Measurements from ENCODE around the gene CHRM1.

CHRM1 gene

DNA sequence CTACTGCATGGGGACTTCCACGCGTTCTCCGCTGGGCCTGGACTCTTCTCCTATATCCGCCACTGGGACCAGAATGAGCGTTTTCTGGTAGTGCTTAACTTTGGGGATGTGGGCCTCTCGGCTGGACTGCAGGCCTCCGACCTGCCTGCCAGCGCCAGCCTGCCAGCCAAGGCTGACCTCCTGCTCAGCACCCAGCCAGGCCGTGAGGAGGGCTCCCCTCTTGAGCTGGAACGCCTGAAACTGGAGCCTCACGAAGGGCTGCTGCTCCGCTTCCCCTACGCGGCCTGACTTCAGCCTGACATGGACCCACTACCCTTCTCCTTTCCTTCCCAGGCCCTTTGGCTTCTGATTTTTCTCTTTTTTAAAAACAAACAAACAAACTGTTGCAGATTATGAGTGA is 32.8 kb downstream of the CHRM1 start:
- no peak overlapping the region for H3K4me3 ChIP-seq (ENCODE audit: low read length)
- H3K79me2 ChIP-seq (ENCODE audit: control insufficient read depth, insufficient read depth, low read length), result peaks cover 27% of the 10 kb centered on the region
- no peak overlapping the region for H2AK5ac ChIP-seq (ENCODE audit: low read length)
- H3K4ac ChIP-seq (ENCODE audit: low read depth, low read length), result no peak overlapping the region
- WGBS (ENCODE audit: extremely low coverage, insufficient coverage, low lambda C conversion rate), result no CpG with 5 or more reads among the region's 14 CpGs
- H2BK120ac ChIP-seq (ENCODE audit: low read depth, low read length), result no peak overlapping the region
- no peak overlapping the region for H3K4me2 ChIP-seq (ENCODE audit: low read length)
- no peak overlapping the region for H3K18ac ChIP-seq (ENCODE audit: low read length)
- no peak overlapping the region for H3K9ac ChIP-seq (ENCODE audit: low read length)
- H2BK5ac ChIP-seq (ENCODE audit: low read length), result no peak overlapping the region
- H4K5ac ChIP-seq (ENCODE audit: low read length), result no peak overlapping the region
- H3K56ac ChIP-seq (ENCODE audit: low read length), result no peak overlapping the region
- H3K23ac ChIP-seq (ENCODE audit: low read length), result no peak overlapping the region
- H2BK15ac ChIP-seq (replicated peaks; ENCODE audit: low read depth), result no peak overlapping the region
- no peaks in the 10 kb centered on the region for H3K27me3 ChIP-seq (ENCODE audit: insufficient read depth, low read length, poor library complexity)
- DNase-seq, result no peak
- H3K79me1 ChIP-seq (ENCODE audit: low read length), result peaks cover 19% of the 10 kb centered on the region
- peaks cover 6% of the 10 kb centered on the region for H3K4me1 ChIP-seq (ENCODE audit: control insufficient read depth, low read depth, low read length)
- peaks cover 36% of the 10 kb centered on the region for H3K36me3 ChIP-seq (ENCODE audit: control insufficient read depth, insufficient read depth, low read length)
- H4K8ac ChIP-seq (ENCODE audit: low read depth, low read length), result no peak overlapping the region
- H3K27ac ChIP-seq (ENCODE audit: low read depth, low read length), result no peak overlapping the region

DNA sequence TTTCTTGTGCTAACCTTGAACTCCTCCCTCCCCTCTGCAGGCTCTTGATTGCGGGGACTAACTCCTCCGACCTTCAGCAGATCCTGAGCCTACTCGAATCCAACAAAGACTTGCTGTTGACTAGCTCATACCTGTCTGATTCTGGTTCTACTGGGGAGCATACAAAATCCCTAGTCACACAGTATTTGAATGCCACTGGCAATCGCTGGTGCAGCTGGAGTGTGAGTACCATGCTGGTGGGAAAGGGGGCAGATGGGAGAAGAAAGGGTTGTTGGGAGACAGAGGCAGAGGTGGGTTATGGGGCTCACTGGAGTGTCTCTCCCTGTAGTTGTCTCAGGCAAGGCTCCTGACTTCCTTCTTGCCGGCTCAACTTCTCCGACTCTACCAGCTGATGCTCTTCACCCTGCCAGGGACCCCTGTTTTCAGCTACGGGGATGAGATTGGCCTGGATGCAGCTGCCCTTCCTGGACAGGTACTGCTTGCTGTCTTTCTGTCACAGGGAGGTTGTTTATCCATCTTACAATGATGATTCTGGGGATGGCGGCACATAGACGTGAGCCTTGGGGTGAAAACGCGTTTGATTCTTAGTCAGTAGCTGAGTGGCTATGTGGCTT is 35.9 kb downstream of the CHRM1 start:
- H2BK120ac ChIP-seq (ENCODE audit: low read depth, low read length), result no peak overlapping the region
- H2AK5ac ChIP-seq (ENCODE audit: low read length), result no peak overlapping the region
- no peak overlapping the region for H3K23ac ChIP-seq (ENCODE audit: low read length)
- H3K56ac ChIP-seq (ENCODE audit: low read length), result no peak overlapping the region
- H3K4me2 ChIP-seq (ENCODE audit: low read length), result no peak overlapping the region
- H3K4me3 ChIP-seq (ENCODE audit: low read length), result no peak overlapping the region
- peaks cover 53% of the 10 kb centered on the region for H3K79me2 ChIP-seq (ENCODE audit: control insufficient read depth, insufficient read depth, low read length)
- H3K27ac ChIP-seq (ENCODE audit: low read depth, low read length), result no peak overlapping the region
- H2BK5ac ChIP-seq (ENCODE audit: low read length), result no peak overlapping the region
- H4K8ac ChIP-seq (ENCODE audit: low read depth, low read length), result no peak overlapping the region
- H3K9ac ChIP-seq (ENCODE audit: low read length), result peak overlapping the region; percentile 3
- H3K4ac ChIP-seq (ENCODE audit: low read depth, low read length), result no peak overlapping the region
- no CpG with 5 or more reads among the region's 11 CpGs for WGBS (ENCODE audit: extremely low coverage, insufficient coverage, low lambda C conversion rate)
- H2BK15ac ChIP-seq (replicated peaks; ENCODE audit: low read depth), result no peak overlapping the region
- H3K18ac ChIP-seq (ENCODE audit: low read length), result no peak overlapping the region
- peaks cover 23% of the 10 kb centered on the region for H3K79me1 ChIP-seq (ENCODE audit: low read length)
- H3K36me3 ChIP-seq (ENCODE audit: control insufficient read depth, insufficient read depth, low read length), result peaks cover 40% of the 10 kb centered on the region
- DNase-seq, result no peak
- no peak overlapping the region for H4K5ac ChIP-seq (ENCODE audit: low read length)
- no peaks in the 10 kb centered on the region for H3K27me3 ChIP-seq (ENCODE audit: insufficient read depth, low read length, poor library complexity)
- peaks cover 8% of the 10 kb centered on the region for H3K4me1 ChIP-seq (ENCODE audit: control insufficient read depth, low read depth, low read length)

DNA sequence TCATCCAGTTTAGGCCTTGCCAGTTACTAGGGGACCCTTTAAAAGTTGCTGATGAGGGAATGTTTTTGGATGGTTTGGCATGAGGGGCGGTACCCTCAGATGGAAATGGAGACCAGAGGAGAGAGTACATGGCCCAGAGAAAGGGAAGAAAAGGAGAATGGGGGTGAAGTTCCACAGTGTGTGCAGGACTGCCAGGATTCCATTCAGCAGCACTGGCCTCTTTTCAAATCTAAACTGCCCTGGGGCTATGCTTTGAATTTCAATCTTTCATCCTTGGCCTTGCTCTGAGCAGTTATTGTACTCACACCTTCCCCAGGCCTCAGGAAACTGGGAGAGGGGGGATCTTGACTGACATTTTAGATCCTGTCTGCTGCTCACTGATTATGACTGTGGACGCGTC is 37.5 kb downstream of the CHRM1 start:
- Histone ChIP-seq H3K4me2 (ENCODE audit: low read length) (peak overlapping the region; percentile 0), H3K36me3 (ENCODE audit: control insufficient read depth, insufficient read depth, low read length) (peaks cover 33% of the 10 kb centered on the region), H3K4me3 (ENCODE audit: low read length) (no peak overlapping the region)

DNA sequence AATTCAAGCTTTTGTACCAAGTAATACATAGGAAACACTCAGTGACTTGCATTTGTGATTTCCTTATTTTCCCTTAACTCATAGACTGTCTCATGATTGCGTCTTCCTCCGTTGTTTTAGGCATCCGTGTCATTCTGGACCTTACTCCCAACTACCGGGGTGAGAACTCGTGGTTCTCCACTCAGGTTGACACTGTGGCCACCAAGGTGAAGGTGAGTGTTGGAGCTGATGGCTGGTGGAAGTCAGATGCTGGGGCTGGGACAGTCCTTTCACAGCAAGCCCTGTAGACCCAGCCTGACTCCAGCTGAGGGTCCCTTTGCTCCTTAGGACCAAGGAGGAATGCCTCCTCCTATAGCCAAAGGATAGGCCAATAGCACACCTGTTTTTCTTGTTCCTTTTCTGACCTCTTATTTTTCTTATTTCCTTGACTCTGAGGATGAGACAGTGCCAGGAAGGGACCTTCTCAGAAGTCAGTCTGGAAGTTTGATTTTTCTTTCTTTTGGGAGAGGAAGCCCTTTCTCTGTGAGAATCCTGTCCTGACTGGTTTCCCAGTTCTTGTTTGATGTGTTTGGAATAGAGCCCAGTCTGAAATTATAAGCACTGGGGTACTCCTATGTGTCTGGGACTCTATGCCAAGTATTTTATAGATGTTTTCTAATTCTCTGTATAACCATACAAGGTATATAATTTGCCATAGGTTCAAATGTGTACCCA is 38.2 kb downstream of the CHRM1 start:
- peaks cover 27% of the 10 kb centered on the region for H3K36me3 ChIP-seq (ENCODE audit: control insufficient read depth, insufficient read depth, low read length)

More for the DNA sequence above, 37.5 kb downstream of the CHRM1 start:
- H3K4ac ChIP-seq (ENCODE audit: low read depth, low read length), result no peak overlapping the region
- H3K56ac ChIP-seq (ENCODE audit: low read length), result peak overlapping the region; percentile 80
- H2BK15ac ChIP-seq (replicated peaks; ENCODE audit: low read depth), result no peak overlapping the region
- H3K79me2 ChIP-seq (ENCODE audit: control insufficient read depth, insufficient read depth, low read length), result peaks cover 53% of the 10 kb centered on the region
- no peak overlapping the region for H4K5ac ChIP-seq (ENCODE audit: low read length)
- peak overlapping the region; percentile 100 for H3K9ac ChIP-seq (ENCODE audit: low read length)
- peaks cover 23% of the 10 kb centered on the region for H3K79me1 ChIP-seq (ENCODE audit: low read length)
- H2BK5ac ChIP-seq (ENCODE audit: low read length), result no peak overlapping the region
- no peak overlapping the region for H4K8ac ChIP-seq (ENCODE audit: low read depth, low read length)
- H2AK5ac ChIP-seq (ENCODE audit: low read length), result no peak overlapping the region
- H3K23ac ChIP-seq (ENCODE audit: low read length), result peak overlapping the region; percentile 48
- H2BK120ac ChIP-seq (ENCODE audit: low read depth, low read length), result no peak overlapping the region
- no peaks in the 10 kb centered on the region for H3K27me3 ChIP-seq (ENCODE audit: insufficient read depth, low read length, poor library complexity)
- H3K4me1 ChIP-seq (ENCODE audit: control insufficient read depth, low read depth, low read length), result peaks cover 10% of the 10 kb centered on the region
- H3K18ac ChIP-seq (ENCODE audit: low read length), result no peak overlapping the region
- no CpG with 5 or more reads among the region's 3 CpGs for WGBS (ENCODE audit: extremely low coverage, insufficient coverage, low lambda C conversion rate)
- no peak for DNase-seq
- H3K27ac ChIP-seq (ENCODE audit: low read depth, low read length), result peak overlapping the region; percentile 17

DNA sequence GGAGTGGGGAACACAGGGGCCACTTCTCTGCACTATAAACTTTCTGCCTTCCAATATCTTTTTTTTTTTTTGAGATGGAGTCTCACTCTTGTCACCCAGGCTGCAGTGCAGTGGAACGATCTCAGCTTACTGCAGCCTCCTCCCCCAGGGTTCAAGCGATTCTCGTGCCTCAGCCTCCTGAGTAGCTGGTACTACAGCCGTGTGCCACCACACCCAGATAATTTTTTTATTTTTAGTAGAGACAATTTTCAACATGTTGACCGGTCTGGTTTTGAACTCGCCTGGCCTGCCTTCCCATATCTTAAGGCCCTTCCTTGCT is 38.8 kb downstream of the CHRM1 start:
- H3K79me2 ChIP-seq (ENCODE audit: control insufficient read depth, insufficient read depth, low read length), result peaks cover 60% of the 10 kb centered on the region
- H3K27me3 ChIP-seq (ENCODE audit: insufficient read depth, low read length, poor library complexity), result no peaks in the 10 kb centered on the region
- H3K18ac ChIP-seq (ENCODE audit: low read length), result no peak overlapping the region
- H2BK120ac ChIP-seq (ENCODE audit: low read depth, low read length), result no peak overlapping the region
- no peak overlapping the region for H3K23ac ChIP-seq (ENCODE audit: low read length)
- H3K4ac ChIP-seq (ENCODE audit: low read depth, low read length), result no peak overlapping the region
- H4K8ac ChIP-seq (ENCODE audit: low read depth, low read length), result no peak overlapping the region
- peak overlapping the region; percentile 100 for H3K56ac ChIP-seq (ENCODE audit: low read length)
- H3K4me3 ChIP-seq (ENCODE audit: low read length), result peak overlapping the region; percentile 99
- H3K4me2 ChIP-seq (ENCODE audit: low read length), result peak overlapping the region; percentile 91
- DNase-seq, result no peak
- H3K9ac ChIP-seq (ENCODE audit: low read length), result peak overlapping the region; percentile 100
- no peak overlapping the region for H4K5ac ChIP-seq (ENCODE audit: low read length)
- peaks cover 26% of the 10 kb centered on the region for H3K36me3 ChIP-seq (ENCODE audit: control insufficient read depth, insufficient read depth, low read length)
- no peak overlapping the region for H2BK5ac ChIP-seq (ENCODE audit: low read length)
- no peak overlapping the region for H3K27ac ChIP-seq (ENCODE audit: low read depth, low read length)
- no peak overlapping the region for H2BK15ac ChIP-seq (replicated peaks; ENCODE audit: low read depth)
- H3K79me1 ChIP-seq (ENCODE audit: low read length), result peaks cover 25% of the 10 kb centered on the region
- H2AK5ac ChIP-seq (ENCODE audit: low read length), result no peak overlapping the region
- WGBS (ENCODE audit: extremely low coverage, insufficient coverage, low lambda C conversion rate), result no CpG with 5 or more reads among the region's 6 CpGs
- peaks cover 10% of the 10 kb centered on the region for H3K4me1 ChIP-seq (ENCODE audit: control insufficient read depth, low read depth, low read length)

More for the DNA sequence above, 38.2 kb downstream of the CHRM1 start:
- no peak overlapping the region for H3K18ac ChIP-seq (ENCODE audit: low read length)
- H2AK5ac ChIP-seq (ENCODE audit: low read length), result no peak overlapping the region
- no peak overlapping the region for H4K8ac ChIP-seq (ENCODE audit: low read depth, low read length)
- H4K5ac ChIP-seq (ENCODE audit: low read length), result no peak overlapping the region
- no peak overlapping the region for H3K23ac ChIP-seq (ENCODE audit: low read length)
- no CpG with 5 or more reads among the region's 5 CpGs for WGBS (ENCODE audit: extremely low coverage, insufficient coverage, low lambda C conversion rate)
- H3K79me1 ChIP-seq (ENCODE audit: low read length), result peaks cover 23% of the 10 kb centered on the region
- H2BK120ac ChIP-seq (ENCODE audit: low read depth, low read length), result no peak overlapping the region
- peak overlapping the region; percentile 90 for H3K4ac ChIP-seq (ENCODE audit: low read depth, low read length)
- no peak overlapping the region for H2BK5ac ChIP-seq (ENCODE audit: low read length)
- H3K4me1 ChIP-seq (ENCODE audit: control insufficient read depth, low read depth, low read length), result peaks cover 10% of the 10 kb centered on the region
- peak overlapping the region; percentile 19 for H3K4me3 ChIP-seq (ENCODE audit: low read length)
- DNase-seq, result no peak
- H3K4me2 ChIP-seq (ENCODE audit: low read length), result peak overlapping the region; percentile 91
- H3K79me2 ChIP-seq (ENCODE audit: control insufficient read depth, insufficient read depth, low read length), result peaks cover 56% of the 10 kb centered on the region
- H2BK15ac ChIP-seq (replicated peaks; ENCODE audit: low read depth), result no peak overlapping the region
- H3K9ac ChIP-seq (ENCODE audit: low read length), result peak overlapping the region; percentile 100
- H3K27ac ChIP-seq (ENCODE audit: low read depth, low read length), result no peak overlapping the region
- H3K56ac ChIP-seq (ENCODE audit: low read length), result peak overlapping the region; percentile 100
- no peaks in the 10 kb centered on the region for H3K27me3 ChIP-seq (ENCODE audit: insufficient read depth, low read length, poor library complexity)
